ENCODE results near the gene OR10AG1. TPM values are rescaled to one million over a fixed set of nuclear protein-coding genes. Genes with fewer than 3 reads are reported as not detected.

The OR10AG1 gene
- total and polyA plus RNA-seq, 9 of the 15 experiments (the other 6 are each of a cell fraction or from before 2014, with no cell fraction given): not detected

- TF ChIP-seq CTCF (IDR thresholded peaks at IDR 0.05 in 2 of 3, conservative IDR thresholded peaks at IDR 0.05 in 1 of 3; ENCODE audit: insufficient read depth in 2 of 3, low read depth in 1 of 3, low read length in 3 of 3) (peak; percentile 3 to 43 (median 14); a peak in 2 of 6 replicates), ZNF586 (CRISPR knock-in tag; conservative IDR thresholded peaks at IDR 0.05) (no peak), NUFIP1 (IDR thresholded peaks at IDR 0.05; ENCODE audit: partially characterized antibody) (no peak), RAD51 (IDR thresholded peaks at IDR 0.05; ENCODE audit: borderline replicate concordance, low read depth) (no peak), MLX (CRISPR knock-in tag; conservative IDR thresholded peaks at IDR 0.05) (no peak), ELK1 (CRISPR knock-in tag; IDR thresholded peaks at IDR 0.05) (no peak), BCLAF1 (IDR thresholded peaks at IDR 0.05; ENCODE audit: borderline replicate concordance in 1 of 2, control insufficient read depth in 1 of 2, low read depth in 2 of 2, low read length in 1 of 2) (no peak), TAF7 (tag; IDR thresholded peaks at IDR 0.05) (no peak), LARP7 (IDR thresholded peaks at IDR 0.05) (no peak), CBFA2T3 (IDR thresholded peaks at IDR 0.05) (no peak), FOXJ3 (CRISPR knock-in tag; IDR thresholded peaks at IDR 0.05) (no peak), TCF7 (IDR thresholded peaks at IDR 0.05; ENCODE audit: borderline replicate concordance) (no peak), POLR2B (IDR thresholded peaks at IDR 0.05; ENCODE audit: low read depth, partially characterized antibody) (no peak), RAD21 (CRISPR knock-in tag; conservative IDR thresholded peaks at IDR 0.05 in 1 of 2, IDR thresholded peaks at IDR 0.05 in 1 of 2) (peak; percentile 58 to 62), ILK (tag; IDR thresholded peaks at IDR 0.05; ENCODE audit: borderline replicate concordance, low read depth) (no peak), GABPB2 (CRISPR knock-in tag; conservative IDR thresholded peaks at IDR 0.05) (no peak), GABPB1 (CRISPR knock-in tag; IDR thresholded peaks at IDR 0.05) (no peak)
- TF ChIP-seq, protein P1, sequence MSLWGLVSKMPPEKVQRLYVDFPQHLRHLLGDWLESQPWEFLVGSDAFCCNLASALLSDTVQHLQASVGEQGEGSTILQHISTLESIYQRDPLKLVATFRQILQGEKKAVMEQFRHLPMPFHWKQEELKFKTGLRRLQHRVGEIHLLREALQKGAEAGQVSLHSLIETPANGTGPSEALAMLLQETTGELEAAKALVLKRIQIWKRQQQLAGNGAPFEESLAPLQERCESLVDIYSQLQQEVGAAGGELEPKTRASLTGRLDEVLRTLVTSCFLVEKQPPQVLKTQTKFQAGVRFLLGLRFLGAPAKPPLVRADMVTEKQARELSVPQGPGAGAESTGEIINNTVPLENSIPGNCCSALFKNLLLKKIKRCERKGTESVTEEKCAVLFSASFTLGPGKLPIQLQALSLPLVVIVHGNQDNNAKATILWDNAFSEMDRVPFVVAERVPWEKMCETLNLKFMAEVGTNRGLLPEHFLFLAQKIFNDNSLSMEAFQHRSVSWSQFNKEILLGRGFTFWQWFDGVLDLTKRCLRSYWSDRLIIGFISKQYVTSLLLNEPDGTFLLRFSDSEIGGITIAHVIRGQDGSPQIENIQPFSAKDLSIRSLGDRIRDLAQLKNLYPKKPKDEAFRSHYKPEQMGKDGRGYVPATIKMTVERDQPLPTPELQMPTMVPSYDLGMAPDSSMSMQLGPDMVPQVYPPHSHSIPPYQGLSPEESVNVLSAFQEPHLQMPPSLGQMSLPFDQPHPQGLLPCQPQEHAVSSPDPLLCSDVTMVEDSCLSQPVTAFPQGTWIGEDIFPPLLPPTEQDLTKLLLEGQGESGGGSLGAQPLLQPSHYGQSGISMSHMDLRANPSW (CRISPR knock-in tag; IDR thresholded peaks at IDR 0.05): no peak
Observed at GRCh38 chr11:55942785-55943392, 26.9 kb downstream of the OR10AG1 start (continued).
